ENCODE results near the gene SIVA1.

Gene SIVA1

GRCh38 chr14:104770851-104771272 lies 17.9 kb downstream of the SIVA1 start:
- intact Hi-C loops (cut with DNase I; ENCODE audit: low total_unique reads) = no loop called here
- TF ChIP-seq CTCF (IDR thresholded peaks at IDR 0.05) = peak; percentile 21 to 25
- Histone ChIP-seq H3K36me3 (peaks cover 30 to 64% (median 54%) of the 10 kb centered on the region in 3 donors), H3K9me3 (peaks cover 0 to 6% (median 5%) of the 10 kb centered on the region in 3 donors), H3K4me3 (no peak overlapping the region), H3K27me3 (no peaks in the 10 kb centered on the region), H3K27ac (no peak overlapping the region), H3K4me1 (peaks cover 0 to 19% (median 7%) of the 10 kb centered on the region in 4 donors)
- no peak for DNase-seq

- Histone ChIP-seq H3K36me3 (peaks cover 30 to 69% (median 55%) of the 10 kb centered on the region in 3 donors), H3K4me1 (peaks cover 0 to 19% (median 7%) of the 10 kb centered on the region in 4 donors), H3K4me3 (no peak overlapping the region), H3K27me3 (no peaks in the 10 kb centered on the region), H3K27ac (no peak overlapping the region), H3K9me3 (peaks cover 0 to 6% (median 5%) of the 10 kb centered on the region in 3 donors)
- TF ChIP-seq CTCF (IDR thresholded peaks at IDR 0.05) = no peak
- intact Hi-C loops (cut with DNase I; ENCODE audit: low total_unique reads) = no loop called here
- no peak for DNase-seq
Measured at GRCh38 chr14:104771374-104771773, 18.4 kb downstream of the SIVA1 start.

GRCh38 chr14:104771918-104772706 lies 19.2 kb downstream of the SIVA1 start:
- DNase-seq = no peak
- Histone ChIP-seq H3K27me3 (no peaks in the 10 kb centered on the region), H3K27ac (no peak overlapping the region), H3K4me3 (no peak overlapping the region), H3K36me3 (peaks cover 34 to 76% (median 61%) of the 10 kb centered on the region in 3 donors), H3K9me3 (peaks cover 0 to 6% (median 5%) of the 10 kb centered on the region in 3 donors), H3K4me1 (peaks cover 0 to 19% (median 7%) of the 10 kb centered on the region in 4 donors)
- no peak for TF ChIP-seq CTCF (IDR thresholded peaks at IDR 0.05)
- intact Hi-C loops (cut with DNase I; ENCODE audit: low total_unique reads) = no loop called here

- Histone ChIP-seq H3K27ac (no peak overlapping the region), H3K9me3 (peaks cover 0 to 6% (median 5%) of the 10 kb centered on the region in 3 donors), H3K27me3 (no peaks in the 10 kb centered on the region), H3K4me1 (peaks cover 0 to 19% (median 7%) of the 10 kb centered on the region in 4 donors), H3K4me3 (no peak overlapping the region), H3K36me3 (peaks cover 34 to 84% (median 64%) of the 10 kb centered on the region in 3 donors)
- TF ChIP-seq CTCF (IDR thresholded peaks at IDR 0.05) = no peak
- intact Hi-C loops (cut with DNase I; ENCODE audit: low total_unique reads) = no loop called here
- no peak for DNase-seq
Measured at GRCh38 chr14:104772707-104773504, 20.0 kb downstream of the SIVA1 start.

GRCh38 chr14:104773505-104774452 lies 20.8 kb downstream of the SIVA1 start:
- intact Hi-C loops (cut with DNase I; ENCODE audit: low total_unique reads) = no loop called here
- Histone ChIP-seq H3K36me3 (peaks cover 34 to 93% (median 64%) of the 10 kb centered on the region in 3 donors), H3K27me3 (no peaks in the 10 kb centered on the region)

More at GRCh38 chr14:104773505-104774452, 20.8 kb downstream of the SIVA1 start:
- H3K4me3 ChIP-seq = no peak overlapping the region
- H3K27ac ChIP-seq = no peak overlapping the region
- peaks cover 0 to 6% (median 5%) of the 10 kb centered on the region in 3 donors for H3K9me3 ChIP-seq
- no peak for TF ChIP-seq CTCF (IDR thresholded peaks at IDR 0.05)
- DNase-seq = no peak
- peaks cover 0 to 10% (median 2%) of the 10 kb centered on the region in 4 donors for H3K4me1 ChIP-seq

Data from tibial artery (tissue), 4 donors.